ENCODE results near the gene FHAD1.

Gene FHAD1

DNA sequence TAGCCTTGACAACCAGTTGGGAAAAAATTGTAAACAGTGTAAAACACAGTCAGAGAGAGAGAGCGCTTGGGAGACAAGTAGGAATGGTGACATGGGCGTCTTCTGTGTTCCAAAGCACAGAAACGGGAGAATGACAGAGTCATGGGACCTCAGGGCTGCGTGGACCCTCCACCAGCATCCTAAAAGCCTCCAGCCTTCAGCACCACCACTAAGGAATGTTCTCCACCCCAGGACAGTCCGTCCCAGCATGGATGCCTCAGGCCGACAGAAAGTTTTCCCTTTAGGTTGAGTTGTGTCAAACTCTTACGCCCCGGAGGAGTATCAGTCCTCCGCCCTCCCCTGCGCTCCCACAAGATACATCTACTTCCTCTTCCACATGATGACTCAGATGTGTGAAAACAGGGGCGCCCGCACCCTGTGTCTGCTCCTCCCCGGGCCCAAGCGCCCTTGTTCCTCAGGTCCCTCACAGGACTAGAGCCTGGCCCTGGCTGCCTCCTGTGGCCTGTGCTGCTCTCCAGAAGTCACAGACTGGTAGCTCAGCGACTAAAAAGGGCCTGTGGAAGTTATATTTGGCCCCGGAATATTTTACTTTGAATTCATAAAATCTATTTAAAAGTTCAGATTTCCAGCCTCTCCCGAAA is 98.8 kb downstream of the FHAD1 start:
- no peak overlapping the region for H3K4me3 ChIP-seq (ENCODE audit: low read depth in 1 of 2, low read length in 2 of 2)
- H3K36me3 ChIP-seq (ENCODE audit: insufficient read depth, low read length) = no peaks in the 10 kb centered on the region
- H3K27ac ChIP-seq (ENCODE audit: low read depth, low read length) = no peak overlapping the region
- peaks cover 32% of the 10 kb centered on the region for H3K4me1 ChIP-seq (ENCODE audit: insufficient read depth, low read length)
- no peaks in the 10 kb centered on the region for H3K9me3 ChIP-seq (ENCODE audit: low read length)
- H3K9ac ChIP-seq (ENCODE audit: low read length) = no peak overlapping the region
- H3K27me3 ChIP-seq (ENCODE audit: control insufficient read depth in 1 of 2, insufficient read depth in 2 of 2, low read length in 2 of 2) = no peaks in the 10 kb centered on the region

DNA sequence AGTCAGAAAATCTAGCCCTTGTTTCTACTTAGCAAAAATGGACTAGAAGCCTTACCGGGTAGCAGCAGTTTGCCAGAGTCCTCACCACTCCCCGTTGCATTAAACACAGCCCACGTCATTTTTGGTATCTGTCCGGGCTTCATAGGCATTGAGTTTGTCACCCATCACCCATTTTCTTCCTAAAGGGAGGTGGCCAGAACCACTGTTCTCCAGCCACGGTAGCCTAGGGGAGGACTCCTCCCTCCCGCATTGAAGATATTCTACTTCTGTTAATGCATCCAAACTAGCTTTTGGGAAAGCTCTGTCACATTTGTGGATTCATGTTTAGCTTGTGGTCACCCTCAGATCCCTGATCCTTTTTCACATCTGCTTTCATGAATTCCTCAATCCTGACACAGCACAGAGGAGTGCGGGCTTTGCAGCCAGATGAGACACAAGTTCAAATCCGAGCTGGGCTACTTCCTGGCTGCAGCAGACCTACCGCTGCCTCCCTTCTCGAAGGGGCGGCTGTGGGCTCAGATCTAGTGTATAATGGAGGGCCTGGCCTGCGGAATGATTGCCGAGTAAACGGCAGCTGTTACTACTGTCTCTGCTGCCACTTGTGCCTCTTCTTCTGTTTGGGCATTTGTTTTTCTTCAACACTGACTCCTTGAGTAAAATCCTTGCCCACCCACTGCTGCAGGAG is 99.5 kb downstream of the FHAD1 start:
- H3K9me3 ChIP-seq (ENCODE audit: low read length) = no peaks in the 10 kb centered on the region
- no peak overlapping the region for H3K9ac ChIP-seq (ENCODE audit: low read length)
- H3K27me3 ChIP-seq (ENCODE audit: control insufficient read depth in 1 of 2, insufficient read depth in 2 of 2, low read length in 2 of 2) = no peaks in the 10 kb centered on the region
- peaks cover 32% of the 10 kb centered on the region for H3K4me1 ChIP-seq (ENCODE audit: insufficient read depth, low read length)
- no peaks in the 10 kb centered on the region for H3K36me3 ChIP-seq (ENCODE audit: insufficient read depth, low read length)
- H3K27ac ChIP-seq (ENCODE audit: low read depth, low read length) = no peak overlapping the region
- H3K4me3 ChIP-seq (ENCODE audit: low read depth in 1 of 2, low read length in 2 of 2) = no peak overlapping the region

DNA sequence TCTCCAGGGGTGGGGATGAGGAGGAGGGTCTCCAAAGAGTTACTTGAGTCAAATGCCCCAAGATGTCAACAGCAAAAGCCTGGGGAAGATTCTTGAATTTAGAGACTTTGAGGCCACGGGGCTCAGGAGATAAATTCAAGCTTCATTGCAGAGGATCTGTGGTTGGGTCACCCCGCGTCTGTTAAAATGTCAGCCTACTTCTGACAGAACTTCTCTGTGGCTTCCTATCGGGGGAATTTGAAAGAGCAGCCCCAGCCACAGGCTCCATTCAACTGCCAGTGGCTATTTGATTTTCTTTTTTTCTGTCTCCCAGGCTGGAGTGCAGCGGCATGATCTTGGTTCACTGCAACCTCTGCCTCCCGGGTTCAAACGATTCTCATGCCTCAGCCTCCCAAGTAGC is 100.2 kb downstream of the FHAD1 start:
- H3K4me1 ChIP-seq (ENCODE audit: insufficient read depth, low read length) = peaks cover 27% of the 10 kb centered on the region

DNA sequence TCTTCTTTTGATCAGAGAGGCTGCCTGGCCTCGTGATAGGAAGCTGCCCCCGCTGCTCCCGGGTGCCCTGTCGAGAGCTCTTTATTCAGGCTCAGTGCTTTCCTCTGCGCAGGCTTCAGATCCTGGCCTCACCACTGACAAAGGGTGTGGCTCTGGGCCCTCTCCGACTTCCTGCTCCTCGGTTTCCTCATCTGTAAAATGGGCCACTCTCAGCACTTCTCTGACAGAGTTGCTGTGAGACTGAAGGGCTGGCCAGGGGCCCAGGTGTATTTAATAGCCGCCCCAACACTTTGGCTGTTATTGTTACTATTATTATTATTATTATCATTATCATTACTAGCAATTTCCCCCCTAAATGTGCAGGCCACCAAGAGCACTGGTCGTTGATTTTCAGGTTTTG is 101.6 kb downstream of the FHAD1 start:
- Histone ChIP-seq H3K4me1 (ENCODE audit: insufficient read depth, low read length) (peaks cover 18% of the 10 kb centered on the region), H3K27me3 (ENCODE audit: control insufficient read depth in 1 of 2, insufficient read depth in 2 of 2, low read length in 2 of 2) (no peaks in the 10 kb centered on the region), H3K27ac (ENCODE audit: low read depth, low read length) (no peak overlapping the region), H3K36me3 (ENCODE audit: insufficient read depth, low read length) (no peaks in the 10 kb centered on the region), H3K9ac (ENCODE audit: low read length) (no peak overlapping the region), H3K9me3 (ENCODE audit: low read length) (no peaks in the 10 kb centered on the region), H3K4me3 (ENCODE audit: low read depth in 1 of 2, low read length in 2 of 2) (no peak overlapping the region)

More for the DNA sequence above, 100.2 kb downstream of the FHAD1 start:
- Histone ChIP-seq H3K9me3 (ENCODE audit: low read length) (no peaks in the 10 kb centered on the region), H3K36me3 (ENCODE audit: insufficient read depth, low read length) (no peaks in the 10 kb centered on the region), H3K4me3 (ENCODE audit: low read depth in 1 of 2, low read length in 2 of 2) (no peak overlapping the region), H3K27me3 (ENCODE audit: control insufficient read depth in 1 of 2, insufficient read depth in 2 of 2, low read length in 2 of 2) (no peaks in the 10 kb centered on the region), H3K27ac (ENCODE audit: low read depth, low read length) (no peak overlapping the region), H3K9ac (ENCODE audit: low read length) (no peak overlapping the region)

DNA sequence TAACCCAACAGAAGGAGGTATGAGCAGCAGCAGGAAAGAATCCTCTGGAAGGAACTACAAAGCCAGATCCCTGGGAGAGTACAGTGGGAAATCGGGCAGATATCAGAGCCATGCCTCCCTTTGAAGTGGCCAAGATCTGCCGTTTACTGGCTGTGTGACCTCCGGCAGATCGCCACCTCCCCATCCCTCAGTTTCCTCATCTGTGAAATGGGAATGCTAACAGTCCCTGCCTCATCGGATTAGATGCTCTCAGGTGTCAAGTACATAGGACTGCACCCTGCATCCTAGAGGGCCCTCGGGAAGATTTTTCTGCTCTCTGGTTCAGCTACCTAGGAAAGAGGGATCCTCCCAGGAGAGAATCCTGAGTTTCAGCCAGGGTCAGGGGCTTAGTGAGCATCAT is 102.1 kb downstream of the FHAD1 start:
- no peak overlapping the region for H3K9ac ChIP-seq (ENCODE audit: low read length)
- H3K9me3 ChIP-seq (ENCODE audit: low read length) = no peaks in the 10 kb centered on the region
- peaks cover 13% of the 10 kb centered on the region for H3K4me1 ChIP-seq (ENCODE audit: insufficient read depth, low read length)
- no peaks in the 10 kb centered on the region for H3K36me3 ChIP-seq (ENCODE audit: insufficient read depth, low read length)
- H3K27me3 ChIP-seq (ENCODE audit: control insufficient read depth in 1 of 2, insufficient read depth in 2 of 2, low read length in 2 of 2) = no peaks in the 10 kb centered on the region
- H3K27ac ChIP-seq (ENCODE audit: low read depth, low read length) = no peak overlapping the region
- H3K4me3 ChIP-seq (ENCODE audit: low read depth in 1 of 2, low read length in 2 of 2) = no peak overlapping the region

DNA sequence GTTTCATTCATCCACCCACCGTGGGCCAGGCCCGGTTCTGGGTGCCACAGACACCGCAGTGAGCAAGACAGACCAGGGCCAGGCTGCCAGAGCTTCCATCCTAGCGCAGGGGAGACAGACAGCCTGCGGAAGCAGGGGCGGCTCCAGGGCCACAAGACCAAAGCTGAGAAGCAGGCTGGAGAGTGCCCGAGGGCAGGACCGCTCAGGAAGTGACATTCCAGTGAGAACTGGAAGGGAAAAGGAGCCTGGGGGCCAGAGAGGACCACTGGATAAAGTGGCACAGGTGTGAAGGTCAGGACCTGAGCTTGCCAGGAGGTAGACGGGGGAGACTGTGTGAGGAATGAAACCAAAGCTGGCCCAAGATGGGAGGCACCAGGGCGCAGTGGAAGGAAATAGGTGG is 103.1 kb downstream of the FHAD1 start:
- no peak overlapping the region for H3K9ac ChIP-seq (ENCODE audit: low read length)

DNA sequence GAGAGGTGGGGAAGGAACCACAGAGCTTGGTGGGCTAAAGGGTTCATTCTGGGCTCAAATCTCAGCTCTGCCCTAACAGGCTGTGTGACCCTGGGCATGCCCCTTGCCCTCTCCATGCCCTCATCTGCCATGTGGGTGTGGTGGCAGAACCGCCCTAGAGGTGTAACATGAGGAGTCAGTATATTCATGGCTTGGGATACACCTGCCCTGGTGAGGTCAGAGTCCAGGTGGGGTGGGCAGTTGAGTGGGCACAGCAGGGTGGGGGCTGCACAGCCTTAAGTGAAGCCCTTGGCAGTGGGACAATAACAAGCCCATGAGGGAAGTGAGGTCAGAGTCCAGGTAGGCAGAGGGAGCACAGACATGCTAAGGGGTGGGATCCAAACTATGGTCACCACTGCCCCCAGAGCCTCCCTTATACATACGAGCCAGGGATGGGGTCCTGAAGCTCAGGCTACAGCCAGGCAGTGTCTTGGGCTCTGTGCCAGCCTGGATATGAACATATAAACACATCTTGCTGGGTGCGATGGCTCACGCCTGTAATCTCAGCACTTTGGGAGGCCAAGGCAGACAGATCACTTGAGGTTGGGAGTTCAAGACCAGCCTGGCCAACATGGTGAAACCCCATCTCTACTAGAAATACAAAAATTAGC is 103.7 kb downstream of the FHAD1 start:
- no peak overlapping the region for H3K9ac ChIP-seq (ENCODE audit: low read length)
- H3K27ac ChIP-seq (ENCODE audit: low read depth, low read length) = no peak overlapping the region
- no peak overlapping the region for H3K4me3 ChIP-seq (ENCODE audit: low read depth in 1 of 2, low read length in 2 of 2)
- no peaks in the 10 kb centered on the region for H3K36me3 ChIP-seq (ENCODE audit: insufficient read depth, low read length)
- no peaks in the 10 kb centered on the region for H3K4me1 ChIP-seq (ENCODE audit: insufficient read depth, low read length)
- no peaks in the 10 kb centered on the region for H3K27me3 ChIP-seq (ENCODE audit: control insufficient read depth in 1 of 2, insufficient read depth in 2 of 2, low read length in 2 of 2)
- H3K9me3 ChIP-seq (ENCODE audit: low read length) = no peaks in the 10 kb centered on the region

More for the DNA sequence above, 103.1 kb downstream of the FHAD1 start:
- H3K9me3 ChIP-seq (ENCODE audit: low read length) = no peaks in the 10 kb centered on the region
- no peaks in the 10 kb centered on the region for H3K27me3 ChIP-seq (ENCODE audit: control insufficient read depth in 1 of 2, insufficient read depth in 2 of 2, low read length in 2 of 2)
- H3K4me3 ChIP-seq (ENCODE audit: low read depth in 1 of 2, low read length in 2 of 2) = no peak overlapping the region
- no peaks in the 10 kb centered on the region for H3K36me3 ChIP-seq (ENCODE audit: insufficient read depth, low read length)
- peaks cover 4% of the 10 kb centered on the region for H3K4me1 ChIP-seq (ENCODE audit: insufficient read depth, low read length)
- H3K27ac ChIP-seq (ENCODE audit: low read depth, low read length) = no peak overlapping the region

DNA sequence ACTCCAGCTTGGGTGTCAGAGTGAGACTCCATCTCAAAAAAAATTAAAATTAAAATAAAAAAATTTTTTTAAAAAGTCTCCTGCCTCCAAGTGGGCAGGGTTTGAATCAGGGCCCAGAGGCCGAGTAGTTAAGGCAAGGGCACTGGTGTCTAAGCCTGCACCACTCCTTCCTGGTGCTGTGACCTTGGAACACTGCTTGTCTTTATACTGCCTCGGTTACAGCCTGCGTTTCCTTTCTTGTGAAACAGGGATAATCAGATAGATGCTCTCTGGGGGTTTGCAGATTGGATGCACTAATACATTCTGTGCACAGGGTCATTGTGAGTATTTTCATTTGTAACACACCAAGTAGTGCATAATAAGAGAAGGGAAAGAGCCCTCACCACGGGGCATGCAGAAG is 104.3 kb downstream of the FHAD1 start:
- Histone ChIP-seq H3K9ac (ENCODE audit: low read length) (no peak overlapping the region), H3K4me1 (ENCODE audit: insufficient read depth, low read length) (no peaks in the 10 kb centered on the region), H3K9me3 (ENCODE audit: low read length) (no peaks in the 10 kb centered on the region), H3K27ac (ENCODE audit: low read depth, low read length) (no peak overlapping the region), H3K27me3 (ENCODE audit: control insufficient read depth in 1 of 2, insufficient read depth in 2 of 2, low read length in 2 of 2) (no peaks in the 10 kb centered on the region), H3K36me3 (ENCODE audit: insufficient read depth, low read length) (no peaks in the 10 kb centered on the region), H3K4me3 (ENCODE audit: low read depth in 1 of 2, low read length in 2 of 2) (no peak overlapping the region)

DNA sequence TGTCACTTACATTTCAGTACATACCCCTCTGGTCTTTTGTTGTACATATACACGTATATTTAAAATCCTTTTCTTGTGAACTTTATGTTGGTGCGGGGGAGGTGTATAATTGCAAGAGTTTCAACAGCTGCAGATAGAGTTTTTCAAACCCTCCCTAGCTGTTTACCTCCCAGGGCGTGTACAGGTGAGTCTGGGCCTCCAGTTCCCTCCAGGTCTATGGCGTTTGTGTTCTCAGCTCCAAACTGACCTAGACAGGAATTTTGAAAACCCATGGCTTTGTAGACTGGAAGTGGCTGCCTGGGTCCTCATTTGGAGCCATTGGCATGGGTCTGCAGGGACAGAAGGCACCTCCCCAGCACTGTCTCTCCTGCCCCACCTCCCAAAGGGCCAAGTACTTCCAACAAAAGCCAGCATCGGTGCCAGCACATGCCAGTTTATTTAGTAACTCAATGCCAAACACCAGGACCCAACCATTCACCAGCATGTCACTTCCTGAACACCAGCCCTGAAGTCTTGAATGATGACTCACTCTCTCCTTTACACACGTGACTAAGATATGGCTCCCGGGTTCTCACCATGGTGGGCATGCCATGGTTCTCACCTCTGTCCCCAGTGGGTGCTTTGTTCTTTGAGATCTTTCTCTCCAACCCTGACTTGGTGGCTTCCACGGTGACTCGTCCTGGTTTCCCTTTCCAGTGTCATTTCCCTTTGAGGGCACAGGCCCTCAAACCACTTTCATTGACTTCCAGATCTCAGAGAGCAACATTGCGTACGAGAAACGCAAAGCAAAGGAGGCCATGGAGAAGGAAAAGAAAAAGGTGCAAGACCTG is 105.3 kb downstream of the FHAD1 start:
- no peaks in the 10 kb centered on the region for H3K9me3 ChIP-seq (ENCODE audit: low read length)
- H3K27me3 ChIP-seq (ENCODE audit: control insufficient read depth in 1 of 2, insufficient read depth in 2 of 2, low read length in 2 of 2) = no peaks in the 10 kb centered on the region
- H3K4me3 ChIP-seq (ENCODE audit: low read depth in 1 of 2, low read length in 2 of 2) = no peak overlapping the region
- H3K27ac ChIP-seq (ENCODE audit: low read depth, low read length) = no peak overlapping the region
- no peak overlapping the region for H3K9ac ChIP-seq (ENCODE audit: low read length)
- no peaks in the 10 kb centered on the region for H3K36me3 ChIP-seq (ENCODE audit: insufficient read depth, low read length)
- H3K4me1 ChIP-seq (ENCODE audit: insufficient read depth, low read length) = no peaks in the 10 kb centered on the region

DNA sequence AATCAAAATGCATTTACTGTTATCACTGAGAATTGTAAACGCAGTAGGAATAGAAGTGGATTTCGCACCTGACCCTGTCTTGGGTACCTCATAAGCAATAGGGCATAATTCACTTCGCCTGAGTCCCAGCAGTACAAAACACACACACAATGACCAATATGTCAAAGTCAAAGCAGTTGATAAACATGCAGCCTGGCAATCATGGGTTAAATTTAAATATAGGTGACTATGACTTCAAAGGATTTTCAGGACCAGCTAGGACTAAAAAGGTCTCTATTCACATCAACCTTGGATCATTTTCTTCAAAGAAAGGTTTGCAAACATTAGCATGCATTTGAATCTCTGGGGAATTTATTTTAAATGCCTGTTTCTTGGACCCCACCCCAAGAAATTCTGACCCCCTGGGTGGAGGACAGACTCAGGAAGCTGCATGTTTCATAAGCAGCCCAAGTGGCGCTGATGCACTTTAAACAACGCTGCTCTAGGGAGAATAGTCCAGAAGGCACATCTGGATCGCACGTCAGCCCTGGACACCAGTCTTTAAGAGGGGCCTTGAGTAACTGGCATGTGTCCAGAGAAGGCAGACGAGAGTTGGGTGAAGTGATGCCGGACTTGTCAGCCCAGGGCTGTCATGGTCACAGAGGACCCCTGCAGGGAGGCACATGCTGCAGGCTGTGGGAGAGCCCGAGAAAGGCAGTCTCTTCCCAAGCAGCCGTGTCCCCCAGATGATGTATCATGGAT is 107.0 kb downstream of the FHAD1 start:
- Histone ChIP-seq H3K27me3 (ENCODE audit: control insufficient read depth in 1 of 2, insufficient read depth in 2 of 2, low read length in 2 of 2) (no peaks in the 10 kb centered on the region), H3K4me3 (ENCODE audit: low read depth in 1 of 2, low read length in 2 of 2) (no peak overlapping the region), H3K27ac (ENCODE audit: low read depth, low read length) (no peak overlapping the region), H3K9ac (ENCODE audit: low read length) (no peak overlapping the region), H3K36me3 (ENCODE audit: insufficient read depth, low read length) (no peaks in the 10 kb centered on the region), H3K9me3 (ENCODE audit: low read length) (no peaks in the 10 kb centered on the region), H3K4me1 (ENCODE audit: insufficient read depth, low read length) (no peaks in the 10 kb centered on the region)

DNA sequence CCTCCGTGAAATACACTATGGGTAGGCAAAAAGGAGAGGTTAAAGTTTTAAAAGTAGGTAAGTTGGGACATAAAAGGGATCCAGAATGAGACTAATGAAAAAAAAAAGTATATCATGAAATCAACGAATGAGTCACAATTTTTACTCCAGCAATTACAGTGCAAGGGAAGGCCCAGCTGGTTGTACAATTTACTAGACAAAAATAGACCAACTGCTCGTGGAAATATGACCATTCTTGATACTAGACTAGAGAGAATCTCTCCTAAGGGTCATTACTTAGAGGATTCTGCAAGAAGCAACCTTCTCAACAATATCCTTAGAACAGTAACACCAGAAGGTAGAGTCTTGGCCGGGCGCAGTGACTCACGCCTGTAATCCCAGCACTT is 107.5 kb downstream of the FHAD1 start:
- H3K9me3 ChIP-seq (ENCODE audit: low read length) = no peaks in the 10 kb centered on the region
- H3K9ac ChIP-seq (ENCODE audit: low read length) = no peak overlapping the region
- no peaks in the 10 kb centered on the region for H3K36me3 ChIP-seq (ENCODE audit: insufficient read depth, low read length)

More for the DNA sequence above, 107.5 kb downstream of the FHAD1 start:
- H3K4me1 ChIP-seq (ENCODE audit: insufficient read depth, low read length) = no peaks in the 10 kb centered on the region
- H3K27me3 ChIP-seq (ENCODE audit: control insufficient read depth in 1 of 2, insufficient read depth in 2 of 2, low read length in 2 of 2) = no peaks in the 10 kb centered on the region
- no peak overlapping the region for H3K27ac ChIP-seq (ENCODE audit: low read depth, low read length)
- H3K4me3 ChIP-seq (ENCODE audit: low read depth in 1 of 2, low read length in 2 of 2) = no peak overlapping the region
